DOHH2 (cell line): ENCODE measurements around the gene FA2H.

Experiments
- H3F3A ChIP-seq: fragments of 200-600 bp; sonication (generic), shearing (Covaris generic); 2 replicates; pipeline ENCODE4 v1.6.0; 2016; ENCODE audit warnings: antibody characterized with exemption, mild to moderate bottlenecking; ENCODE audit not compliant: control insufficient read depth, insufficient read depth
- H3K27ac ChIP-seq: fragments of 200-600 bp; sonication (generic); 2 replicates; pipeline ENCODE4 v1.5.1; 2014; ENCODE audit warnings: low read depth, mild to moderate bottlenecking, low read length, moderate library complexity
- H3K27me3 ChIP-seq: fragments of 200-600 bp; sonication (generic); 2 replicates; pipeline ENCODE4 v1.6.1; 2014; ENCODE audit warnings: mild to moderate bottlenecking, low read length, mixed read lengths; ENCODE audit not compliant: control insufficient read depth
- H3K36me3 ChIP-seq: fragments of 200-600 bp; sonication (generic); 2 replicates; pipeline ENCODE4 v1.6.1; 2014; ENCODE audit warnings: mild to moderate bottlenecking, low read length, moderate library complexity, mixed read lengths; ENCODE audit not compliant: control insufficient read depth
- H3K4me1 ChIP-seq: fragments of 200-600 bp; sonication (generic); 2 replicates; pipeline ENCODE4 v1.6.1; 2014; ENCODE audit warnings: mild to moderate bottlenecking, low read length, mixed read lengths; ENCODE audit not compliant: control insufficient read depth
- H3K4me2 ChIP-seq: fragments of 200-600 bp; sonication (generic); 2 replicates; pipeline ENCODE4 v1.6.0; 2014; ENCODE audit warnings: mild to moderate bottlenecking, low read length, moderate library complexity
- H3K4me3 ChIP-seq: fragments of 200-600 bp; sonication (generic); 2 replicates; pipeline ENCODE4 v1.5.1; 2014; ENCODE audit warnings: mild to moderate bottlenecking, low read length, mixed read lengths
- H3K79me2 ChIP-seq: fragments of 200-600 bp; sonication (generic); 2 replicates; pipeline ENCODE4 v1.6.1; 2014; ENCODE audit warnings: mild to moderate bottlenecking, low read length, mixed read lengths; ENCODE audit not compliant: control insufficient read depth
- H3K9me2 ChIP-seq: fragments of 200-600 bp; sonication (generic); replicated peaks from 2 replicates; pipeline ENCODE4 v1.6.1; 2014; ENCODE audit warnings: mild to moderate bottlenecking, low read length, mixed read lengths; ENCODE audit not compliant: control insufficient read depth
- H3K9me3 ChIP-seq: fragments of 200-600 bp; sonication (generic); 2 replicates; pipeline ENCODE4 v1.6.1; 2014; ENCODE audit warnings: antibody characterized with exemption, low read length, mixed read lengths; ENCODE audit not compliant: control insufficient read depth, insufficient read depth
- H4K20me1 ChIP-seq: fragments of 200-600 bp; sonication (generic); 2 replicates; pipeline ENCODE4 v1.6.0; 2014; ENCODE audit warnings: low read depth, mild to moderate bottlenecking, antibody characterized with exemption, low read length, moderate library complexity; ENCODE audit not compliant: control insufficient read depth, insufficient read depth
- CTCF ChIP-seq: fragments of 200-600 bp; sonication (generic); IDR thresholded peaks from one replicate; pipeline ENCODE4 v1.5.1; 2014; ENCODE audit warnings: antibody characterized with exemption, mild to moderate bottlenecking, low read depth, low read length; ENCODE audit not compliant: poor library complexity, severe bottlenecking
- EZH2phosphoT487 ChIP-seq: fragments of 200-600 bp; sonication (generic); IDR thresholded peaks from 2 replicates; pipeline ENCODE4 v1.6.1; 2017; ENCODE audit warnings: borderline replicate concordance, mild to moderate bottlenecking, antibody characterized with exemption, low read length, moderate library complexity, mixed read lengths

Gene FA2H

GRCh38 chr16:74778646-74779045 is 4.0 kb upstream of the FA2H start:
- Histone ChIP-seq H3K4me1 (peaks cover 10% of the 10 kb centered on the region), H4K20me1 (no peaks in the 10 kb centered on the region), H3K27me3 (peaks cover 11% of the 10 kb centered on the region), H3K9me3 (no peaks in the 10 kb centered on the region), H3K79me2 (no peaks in the 10 kb centered on the region), H3K9me2 (no peaks in the 10 kb centered on the region), H3K36me3 (no peaks in the 10 kb centered on the region), H3K4me2 (no peak overlapping the region), H3F3A (no peaks in the 10 kb centered on the region), H3K4me3 (no peak overlapping the region), H3K27ac (no peak overlapping the region)
- TF ChIP-seq CTCF (no peak), EZH2phosphoT487 (no peak)

DNA sequence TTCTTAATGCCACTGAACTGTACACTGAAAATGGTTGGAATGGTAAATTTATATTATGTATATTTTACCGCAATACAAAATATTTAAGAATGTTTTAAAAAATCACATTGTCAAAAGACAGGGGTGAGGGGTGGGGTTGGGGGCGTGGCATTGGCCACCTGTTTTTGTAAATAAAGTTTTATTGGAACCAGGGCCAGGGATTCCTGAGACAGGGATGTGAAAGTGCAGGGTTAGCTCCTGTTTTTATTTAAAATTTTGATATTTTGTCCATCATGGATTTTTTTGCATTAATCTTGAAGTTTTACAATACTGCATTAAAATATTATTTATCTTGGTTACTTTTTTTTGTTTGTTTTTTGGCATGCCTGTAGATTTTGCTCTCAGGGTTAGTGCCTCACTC is 2.3 kb upstream of the FA2H start:
- Histone ChIP-seq H3K9me2 (no peaks in the 10 kb centered on the region), H3K79me2 (no peaks in the 10 kb centered on the region), H3K27ac (no peak overlapping the region), H4K20me1 (no peaks in the 10 kb centered on the region; the same call in 1 of the 2 replicates), H3K4me3 (no peak overlapping the region), H3K4me2 (no peak overlapping the region), H3K4me1 (peaks cover 15% of the 10 kb centered on the region), H3F3A (no peaks in the 10 kb centered on the region), H3K27me3 (peaks cover 20% of the 10 kb centered on the region), H3K9me3 (no peaks in the 10 kb centered on the region), H3K36me3 (no peaks in the 10 kb centered on the region)
- TF ChIP-seq CTCF: no peak
- no peak for TF ChIP-seq EZH2phosphoT487

DNA sequence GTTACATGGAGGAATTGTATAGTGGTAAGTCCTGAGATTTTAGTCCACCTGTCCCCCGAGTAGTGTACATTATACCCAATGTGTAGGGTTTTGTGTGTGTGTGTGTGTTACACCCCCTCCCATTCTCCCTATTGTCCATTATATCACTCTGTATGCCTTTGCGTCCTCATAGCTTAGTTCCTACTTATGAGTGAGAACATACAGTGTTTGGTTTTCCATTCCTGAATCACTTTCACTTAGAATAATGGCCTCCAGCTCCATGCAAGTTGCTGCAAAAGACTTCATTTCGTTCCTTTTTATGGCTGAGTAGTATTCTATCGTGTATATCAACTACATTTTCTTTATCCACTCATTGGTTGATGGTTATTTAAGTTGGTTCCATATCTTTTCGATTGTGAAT is 635 bp upstream of the FA2H start:
- Histone ChIP-seq H3K27ac (no peak overlapping the region), H3K9me3 (no peaks in the 10 kb centered on the region), H3K79me2 (no peaks in the 10 kb centered on the region), H3K36me3 (no peaks in the 10 kb centered on the region), H3K4me2 (peak overlapping the region; percentile 63), H3K27me3 (peaks cover 17% of the 10 kb centered on the region), H4K20me1 (no peaks in the 10 kb centered on the region; the same call in 1 of the 2 replicates), H3K4me3 (peak overlapping the region; percentile 57), H3K4me1 (peaks cover 22% of the 10 kb centered on the region), H3F3A (no peaks in the 10 kb centered on the region), H3K9me2 (no peaks in the 10 kb centered on the region)
- TF ChIP-seq CTCF: no peak
- no peak for TF ChIP-seq EZH2phosphoT487
